ENCODE measurements around the gene MANSC1.
"Not testable (repeated sequence)": the region's sequence is repeated elsewhere in the genome, so short reads cannot be mapped to it uniquely, and the experiment has no call there.

Gene MANSC1

GRCh38 chr12:12365446-12365802 is 15.4 kb upstream of the MANSC1 start:
- DNase-seq (ENCODE audit: low spot score) = no peak

DNA sequence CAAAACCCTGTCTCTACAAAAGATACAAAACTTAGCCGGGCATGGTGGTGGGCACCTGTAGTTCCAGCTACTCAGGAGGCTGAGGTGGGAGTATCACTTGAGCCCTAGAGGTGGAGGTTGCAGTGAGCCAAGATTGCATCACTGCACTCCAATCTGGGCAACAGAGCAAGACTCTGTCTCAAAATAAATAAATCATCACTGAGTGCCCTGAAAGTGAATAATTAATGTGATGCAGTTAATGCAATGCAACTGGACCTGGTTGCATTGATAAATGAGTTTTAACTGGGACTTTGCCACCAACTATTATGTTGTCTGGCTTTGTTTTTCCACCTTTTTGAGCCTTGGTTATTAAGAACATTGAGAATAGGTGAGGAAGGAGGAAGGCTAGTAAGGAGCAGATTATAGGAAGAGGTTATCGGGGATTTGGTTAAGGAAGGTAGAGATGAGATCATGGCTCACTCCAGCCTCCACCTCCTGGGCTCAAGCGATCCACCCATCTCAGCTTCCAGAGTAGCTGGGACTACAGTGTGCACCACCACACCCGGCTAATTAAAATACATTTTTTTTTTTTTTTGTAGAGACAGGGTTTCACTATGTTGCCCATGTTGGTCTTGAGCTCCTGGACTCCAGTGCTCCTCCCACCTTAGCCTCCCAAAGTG is 14.9 kb upstream of the MANSC1 start:
- DNase-seq (ENCODE audit: low spot score) = no peak

DNA sequence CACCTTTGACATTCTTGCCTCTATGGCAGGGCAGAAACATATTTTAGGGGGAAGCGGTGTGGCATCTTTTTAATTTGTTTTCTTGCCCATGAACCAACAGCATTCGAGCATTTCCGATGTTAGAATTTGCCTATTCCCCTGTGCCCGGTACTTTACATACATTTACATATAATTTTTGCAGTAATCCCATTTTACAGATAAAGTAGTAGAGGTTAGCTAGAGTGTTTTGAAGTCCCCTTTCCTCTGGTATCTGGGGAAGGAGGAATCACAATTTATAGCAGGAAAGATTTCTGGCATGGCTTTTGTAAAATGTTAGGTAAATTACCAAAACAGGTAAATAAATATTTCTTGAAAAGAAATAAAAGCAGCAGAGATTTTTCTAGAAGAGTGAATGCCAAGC is 8.5 kb upstream of the MANSC1 start:
- no peak for DNase-seq (ENCODE audit: low spot score)

- no peak for DNase-seq (ENCODE audit: low spot score)
These were observed 7.8 kb upstream of the MANSC1 start for GRCh38 chr12:12357719-12358461.

GRCh38 chr12:12356896-12357718 is 7.1 kb upstream of the MANSC1 start, which contains the start of gene BORCS5:
BORCS5 (plus strand) TSS chr12:12357078; CDS start chr12:12357452, 374 bp downstream.
- peak; percentile 95 for DNase-seq (ENCODE audit: low spot score)

DNA sequence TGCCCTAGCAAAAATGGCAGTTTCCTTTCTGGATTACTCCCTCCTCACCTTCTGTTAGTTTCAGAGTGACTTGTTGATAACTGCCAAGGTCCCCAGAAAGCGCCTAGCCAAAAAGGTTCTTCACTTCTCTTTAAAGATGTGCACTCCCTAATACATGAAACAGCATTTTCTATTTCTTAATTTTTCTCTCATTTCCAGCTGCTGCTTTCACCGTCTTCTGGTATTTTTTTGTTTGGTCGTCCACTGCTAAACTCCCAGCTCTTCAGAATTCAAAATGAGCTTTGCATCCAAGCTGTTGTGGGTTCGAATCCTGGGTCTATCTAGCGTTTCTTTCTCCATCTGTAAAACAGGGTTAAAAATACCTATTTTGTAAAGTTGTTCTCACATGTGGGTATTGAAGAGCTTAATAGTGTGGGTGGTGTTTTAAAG is 6.4 kb upstream of the MANSC1 start:
- DNase-seq (ENCODE audit: low spot score) = no peak

- no peak for DNase-seq (ENCODE audit: low spot score)
These were observed 3.8 kb upstream of the MANSC1 start for GRCh38 chr12:12353807-12354206.

DNA sequence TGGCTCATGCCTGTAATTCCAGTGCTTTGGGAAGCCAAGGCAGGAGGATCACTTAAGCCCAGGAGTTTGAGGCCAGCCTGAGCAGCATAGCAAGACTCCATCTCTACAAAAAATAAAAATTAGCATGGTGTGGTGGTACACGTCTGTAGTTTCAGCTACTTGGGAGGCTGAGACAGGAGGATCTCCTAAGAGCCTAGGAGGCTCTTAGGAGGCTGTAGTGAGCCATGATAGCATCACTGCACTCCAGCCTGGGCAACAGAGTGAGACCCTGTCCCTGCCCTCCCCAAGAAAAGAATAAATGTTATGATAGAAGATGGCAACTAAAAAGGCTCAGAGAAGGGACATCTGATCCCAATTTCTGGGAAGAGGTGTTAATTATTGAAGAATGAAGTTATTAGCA is 3.2 kb upstream of the MANSC1 start:
- no peak for DNase-seq (ENCODE audit: low spot score)

GRCh38 chr12:12351468-12352185 is 1.6 kb upstream of the MANSC1 start:
- DNase-seq (ENCODE audit: low spot score) = not testable (repeated sequence)

DNA sequence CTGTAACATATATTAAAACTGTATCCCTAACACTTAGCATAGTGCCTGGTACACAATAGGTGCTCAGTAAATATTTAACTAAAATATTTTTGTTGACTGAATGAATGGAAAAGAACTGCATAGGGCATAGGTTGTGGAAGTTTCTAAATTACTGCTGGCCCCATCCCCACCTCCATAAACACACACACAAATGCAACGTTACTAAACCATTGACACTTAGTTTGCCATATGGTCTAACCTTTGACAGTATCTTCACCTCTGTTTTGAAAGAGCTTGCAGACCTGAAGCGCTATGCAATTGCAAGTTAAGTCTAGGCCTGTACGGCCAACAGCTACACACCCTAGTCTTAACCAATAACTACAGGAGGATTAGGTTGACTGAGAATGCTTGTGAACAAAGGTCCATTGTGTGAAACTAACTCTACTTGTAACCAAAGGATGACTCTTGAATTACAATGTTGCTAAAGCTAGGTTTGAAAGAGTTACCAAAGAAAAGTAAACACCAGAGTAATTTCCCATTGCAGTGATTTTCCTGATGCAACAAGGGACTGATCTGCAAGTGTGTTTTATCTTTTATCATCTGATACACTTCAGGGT is 924 bp upstream of the MANSC1 start:
- no peak for DNase-seq (ENCODE audit: low spot score)

GRCh38 chr12:12338527-12339168 is 11.4 kb downstream of the MANSC1 start:
- no peak for DNase-seq (ENCODE audit: low spot score)

- DNase-seq (ENCODE audit: low spot score) = no peak
These were observed 13.5 kb downstream of the MANSC1 start for GRCh38 chr12:12336511-12336910.

- DNase-seq (ENCODE audit: low spot score) = no peak
These were observed 14.0 kb downstream of the MANSC1 start for GRCh38 chr12:12336049-12336411.

DNA sequence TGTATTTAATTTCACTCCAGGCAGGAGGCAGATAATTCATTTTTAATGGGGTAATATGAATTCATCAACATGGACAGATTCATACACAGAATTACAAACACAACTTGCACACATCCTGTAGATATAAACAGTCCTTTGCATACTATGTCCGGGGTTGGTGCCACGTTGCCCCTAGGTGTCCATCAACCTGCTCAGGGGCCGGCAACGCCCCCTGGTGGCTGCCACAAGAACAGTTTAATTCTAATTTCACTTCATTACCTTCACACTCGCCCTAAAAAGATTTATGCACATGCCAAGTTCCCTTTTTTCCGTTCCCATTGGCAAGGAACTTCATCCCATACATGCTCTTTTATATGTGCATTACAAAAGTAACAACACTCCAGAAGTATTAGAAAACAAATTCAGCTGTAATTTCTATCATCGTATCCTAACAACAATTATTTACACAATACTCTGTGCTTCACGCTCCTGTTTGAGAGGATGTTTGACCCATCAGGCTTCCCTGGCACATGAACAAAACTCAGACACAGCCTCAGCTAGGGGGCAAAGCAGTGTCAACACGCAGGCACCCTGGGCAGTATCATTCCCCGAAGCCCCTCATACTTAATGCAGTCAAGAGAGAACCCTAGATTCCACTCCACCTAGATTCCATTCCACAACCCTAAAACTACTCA is 15.5 kb downstream of the MANSC1 start:
- DNase-seq (ENCODE audit: low spot score) = peak; percentile 85

GRCh38 chr12:12333407-12334366 is 16.4 kb downstream of the MANSC1 start:
- no peak for DNase-seq (ENCODE audit: low spot score)

- DNase-seq (ENCODE audit: low spot score) = no peak
These were observed 18.1 kb downstream of the MANSC1 start for GRCh38 chr12:12331896-12332295.

GRCh38 chr12:12331244-12331771 is 18.7 kb downstream of the MANSC1 start:
- no peak for DNase-seq (ENCODE audit: low spot score)

DNA sequence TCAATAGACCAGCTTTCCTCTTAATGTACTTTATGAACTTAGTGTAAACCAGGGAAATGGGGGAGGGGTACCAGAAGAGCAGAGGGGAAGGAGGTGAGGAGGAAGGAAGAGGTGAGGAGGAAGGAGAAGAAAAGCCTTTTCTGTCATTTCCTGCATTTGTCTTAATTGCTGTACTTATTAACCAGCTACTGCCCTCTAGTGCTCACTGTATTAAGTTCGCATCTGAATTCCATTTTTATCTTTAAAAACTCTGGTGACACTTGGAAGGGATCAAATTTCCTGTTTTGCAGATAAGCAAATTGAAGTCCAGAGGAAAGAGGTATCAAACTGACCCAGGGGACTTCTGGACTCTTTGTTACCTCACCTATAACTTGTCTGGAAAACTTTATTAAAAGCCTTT is 22.2 kb downstream of the MANSC1 start:
- DNase-seq (ENCODE audit: low spot score) = peak; percentile 52

DNA sequence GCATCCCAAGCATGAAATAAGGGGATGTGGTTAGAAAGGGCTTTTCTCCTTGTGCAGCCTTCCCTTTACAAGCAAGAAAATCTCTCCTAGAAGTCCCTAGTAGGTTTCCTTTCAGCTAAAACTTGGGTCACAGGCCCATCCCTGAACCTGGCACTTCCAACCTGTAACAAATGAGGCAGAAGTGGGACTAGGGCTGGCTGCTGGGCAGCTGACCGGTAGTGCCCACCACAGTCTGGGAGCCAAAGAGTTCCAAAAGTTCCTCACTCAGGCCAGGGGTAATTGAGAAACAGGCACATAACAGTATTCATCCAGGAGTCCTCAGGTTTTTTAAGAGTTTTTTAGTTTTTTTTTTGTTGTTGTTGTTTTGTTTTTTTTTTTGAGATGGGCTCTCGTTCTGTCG is 23.8 kb downstream of the MANSC1 start:
- no peak for DNase-seq (ENCODE audit: low spot score)
